NCI-H2029 treated with DMSO at 0.1 percent for 48 hours (cell line): Measurements from ENCODE around the gene GUCY1A2.

Source experiments
- DNase-seq: peaks from one replicate; lab custom pipeline; 2025; lab: John Stamatoyannopoulos, UW

The GUCY1A2 gene

GRCh38 chr11:106998116-106998915 is 20.0 kb downstream of the GUCY1A2 start:
- DNase-seq, result no peak

- no peak for DNase-seq
Observed at GRCh38 chr11:106997227-106997626, 21.0 kb downstream of the GUCY1A2 start.

DNA sequence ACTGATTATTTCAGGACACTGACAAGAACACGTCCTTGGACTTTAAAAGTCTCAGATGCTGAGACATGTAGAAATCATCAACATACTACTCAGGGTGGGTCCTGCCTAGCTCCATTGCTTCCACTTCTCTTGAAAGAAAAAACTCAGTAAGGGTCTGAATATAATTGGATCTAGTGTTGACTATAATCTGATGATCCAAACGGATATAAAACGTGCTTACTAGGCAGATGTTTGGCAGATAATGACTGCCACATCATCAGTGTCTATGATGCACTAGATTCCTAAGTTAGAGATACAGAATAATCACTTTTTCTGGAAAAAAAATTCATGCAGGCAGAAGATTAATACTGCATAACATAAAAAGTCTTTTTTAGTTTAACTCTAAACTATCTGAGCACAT is 21.6 kb downstream of the GUCY1A2 start:
- no peak for DNase-seq

DNA sequence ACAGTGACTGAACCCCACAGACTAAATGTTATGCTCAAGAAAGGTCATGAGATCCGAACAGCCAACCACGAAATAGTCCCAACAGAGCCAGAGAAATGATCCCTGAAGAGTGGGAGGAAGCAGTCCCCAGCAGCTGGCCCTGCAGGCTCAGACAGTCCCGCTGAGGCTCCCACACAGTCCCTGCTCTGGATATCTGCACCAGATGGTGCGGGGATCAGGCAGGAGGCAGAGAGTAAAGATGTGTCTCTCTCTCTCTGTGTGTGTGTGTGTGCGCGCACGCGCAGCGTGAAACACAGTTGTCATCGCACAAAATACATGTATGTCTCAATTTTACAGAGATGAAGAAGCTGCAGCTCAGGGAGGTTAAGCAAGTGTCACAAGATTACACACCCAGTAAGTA is 27.9 kb downstream of the GUCY1A2 start:
- no peak for DNase-seq

DNA sequence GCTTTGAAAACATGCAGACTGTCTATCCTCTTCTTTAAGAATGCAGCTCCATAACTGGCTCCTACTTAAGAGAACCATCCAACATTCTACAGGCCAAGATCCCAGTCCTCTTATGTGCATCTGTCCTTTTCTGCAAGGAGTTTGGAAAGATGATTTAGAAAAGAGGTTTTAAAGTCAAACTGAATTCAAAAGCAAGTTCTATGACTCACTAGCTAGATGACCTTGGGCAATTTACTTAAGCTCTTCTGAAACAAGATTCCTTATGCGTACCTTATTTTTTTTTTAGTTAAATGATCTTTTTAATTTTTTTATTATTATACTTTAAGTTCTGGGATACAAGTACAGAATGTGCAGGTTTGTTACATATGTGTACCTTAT is 29.2 kb downstream of the GUCY1A2 start:
- DNase-seq, result no peak

GRCh38 chr11:106988151-106989077 is 29.9 kb downstream of the GUCY1A2 start:
- DNase-seq, result no peak

- DNase-seq, result no peak
Observed at GRCh38 chr11:106986673-106987072, 31.6 kb downstream of the GUCY1A2 start.

DNA sequence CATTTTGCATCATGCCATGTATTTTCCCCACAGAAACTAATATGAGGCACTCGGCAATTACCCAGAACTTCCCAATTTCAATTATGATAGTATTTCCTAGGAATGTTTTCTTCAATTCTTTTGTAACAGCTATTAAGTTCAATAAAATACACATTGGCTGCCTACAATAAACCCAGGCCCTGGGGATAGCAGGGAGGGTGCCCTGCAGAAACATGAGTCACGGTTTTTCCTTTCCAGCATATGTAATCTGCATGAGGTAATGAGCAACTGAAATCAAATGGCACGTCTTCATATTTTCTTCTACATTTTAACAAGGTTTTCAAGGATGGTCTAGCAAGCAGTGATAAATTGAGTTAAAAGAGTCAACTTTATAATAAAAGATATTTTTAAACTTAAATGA is 32.0 kb downstream of the GUCY1A2 start:
- no peak for DNase-seq

DNA sequence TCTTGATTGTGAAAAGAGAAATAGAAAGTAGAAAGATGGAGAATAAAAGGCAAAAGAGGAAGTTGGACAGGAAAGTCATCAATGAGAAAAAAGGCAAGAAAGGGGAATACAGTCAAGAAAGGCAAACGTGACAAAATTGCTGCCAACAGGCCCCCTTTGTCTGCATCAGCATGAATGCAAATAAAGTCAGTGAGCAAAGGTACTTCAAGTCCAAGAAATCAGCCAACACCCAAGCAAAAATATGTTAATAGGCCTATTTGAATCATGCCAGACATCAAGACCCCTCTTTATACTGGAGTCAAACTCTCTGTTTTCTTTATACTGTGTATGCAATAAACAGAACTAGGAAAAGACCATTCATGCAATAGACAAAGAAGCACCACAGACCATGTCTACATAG is 34.3 kb downstream of the GUCY1A2 start:
- DNase-seq, result no peak

GRCh38 chr11:106983261-106983660 is 35.0 kb downstream of the GUCY1A2 start:
- no peak for DNase-seq

GRCh38 chr11:106974831-106975230 is 43.4 kb downstream of the GUCY1A2 start:
- DNase-seq, result no peak

DNA sequence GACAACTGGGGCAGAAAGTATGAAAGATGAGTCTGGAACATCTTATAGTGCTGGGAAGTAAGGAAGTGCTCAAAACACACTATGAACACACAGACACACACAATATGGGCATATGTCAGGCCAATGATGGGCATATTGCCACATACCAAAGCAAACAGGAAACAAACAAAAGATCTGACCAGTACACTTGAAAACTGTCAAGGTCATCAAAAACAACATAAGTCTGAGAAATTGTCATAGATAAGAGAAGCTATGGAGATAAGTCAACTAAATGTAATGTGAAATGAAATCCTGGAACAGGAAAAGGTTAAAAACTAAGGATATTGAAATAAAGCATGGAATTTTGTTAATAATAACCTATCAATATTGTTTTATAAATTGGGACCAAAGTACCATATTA is 46.4 kb downstream of the GUCY1A2 start:
- DNase-seq, result no peak

DNA sequence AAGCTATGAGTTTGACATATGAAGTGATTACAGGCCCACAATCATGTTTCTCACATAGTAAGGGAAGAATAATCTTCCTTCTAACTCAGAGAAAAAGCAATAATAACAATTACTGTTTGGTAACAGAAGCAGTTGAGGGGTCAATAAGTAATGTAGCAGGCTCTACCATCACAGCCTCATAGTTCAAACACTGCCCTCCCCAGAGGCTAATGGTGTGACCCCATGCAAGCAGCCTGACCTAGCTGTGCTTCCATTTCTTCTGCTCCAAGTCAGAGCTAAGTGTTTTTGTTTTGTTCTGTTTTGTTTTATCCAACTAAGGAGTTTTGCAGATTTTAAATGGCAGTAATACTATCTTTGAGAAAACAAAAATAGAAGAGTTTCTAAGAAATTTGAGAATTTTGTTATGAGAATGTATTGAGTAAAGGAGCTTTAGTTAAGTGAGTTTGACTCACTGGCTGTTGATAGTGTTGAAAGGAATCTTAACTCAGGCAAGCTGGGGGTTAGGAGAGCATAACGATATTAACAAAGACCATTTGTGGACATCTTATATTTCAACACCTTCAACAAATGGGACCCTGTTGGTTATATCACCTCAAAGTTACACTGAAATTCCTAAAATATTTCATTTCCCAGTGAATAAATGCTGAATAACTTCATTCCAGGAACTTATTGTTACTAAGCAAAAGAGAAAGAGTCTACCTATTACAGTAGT is 48.5 kb downstream of the GUCY1A2 start:
- no peak for DNase-seq

GRCh38 chr11:106962995-106963394 is 55.3 kb downstream of the GUCY1A2 start:
- DNase-seq, result no peak

GRCh38 chr11:106961518-106961917 is 56.8 kb downstream of the GUCY1A2 start:
- no peak for DNase-seq

DNA sequence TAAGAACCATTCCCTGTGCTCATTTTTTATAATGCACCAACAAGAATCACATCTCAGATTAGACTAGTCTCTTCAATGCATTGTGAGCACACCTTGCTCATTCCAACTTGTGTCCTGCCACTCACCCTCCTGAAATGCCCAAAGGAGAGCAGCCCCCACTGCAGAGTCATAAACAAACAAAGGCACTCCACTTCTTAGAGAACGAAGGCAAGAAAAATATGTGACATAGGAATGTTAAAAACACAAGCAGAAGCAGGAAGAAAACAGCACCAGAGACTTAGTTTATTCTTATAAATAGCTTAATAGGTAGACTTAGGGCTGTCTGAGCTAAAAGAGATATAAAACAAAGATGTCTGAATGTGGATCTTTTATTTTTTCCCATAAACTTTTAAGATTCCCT is 57.2 kb downstream of the GUCY1A2 start:
- no peak for DNase-seq

DNA sequence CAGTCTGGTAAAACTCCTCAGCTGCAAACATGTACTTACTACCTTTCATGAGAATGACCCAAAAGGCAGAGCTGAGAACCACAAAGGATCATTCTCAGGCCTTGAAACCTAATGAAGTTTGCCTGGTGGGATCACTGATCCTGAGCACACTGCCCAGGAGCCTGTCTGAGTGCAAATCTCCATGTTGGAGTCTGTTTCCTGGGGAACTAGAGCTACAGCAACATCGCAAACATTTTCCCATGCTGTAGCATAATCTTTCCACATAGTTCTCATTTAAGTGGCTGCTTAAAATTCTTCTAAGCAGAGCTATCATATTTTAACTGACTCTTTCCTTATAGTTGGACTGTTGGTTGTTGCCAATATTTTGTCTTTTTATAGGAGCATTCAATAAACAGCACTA is 58.5 kb downstream of the GUCY1A2 start:
- DNase-seq, result no peak

DNA sequence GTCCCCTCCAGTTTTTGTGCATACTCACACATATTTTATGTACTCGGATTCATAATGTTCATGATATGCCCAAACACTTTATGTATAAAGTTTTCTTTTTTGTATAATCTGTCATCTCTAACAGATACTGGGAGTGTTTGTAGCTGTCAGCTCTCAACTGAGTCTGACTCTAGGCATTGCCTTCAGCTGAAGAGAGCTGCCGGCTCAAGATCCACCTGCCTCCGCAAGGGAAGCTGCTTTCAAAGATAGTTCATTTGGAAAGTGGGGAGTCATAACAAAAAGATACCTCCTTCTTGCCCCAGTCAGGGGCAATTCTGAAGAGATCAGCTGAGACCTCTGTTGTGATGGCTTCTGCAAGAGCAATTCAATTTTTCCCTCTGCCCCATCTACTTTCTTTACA is 58.9 kb downstream of the GUCY1A2 start:
- DNase-seq, result no peak

GRCh38 chr11:106958517-106959248 is 59.6 kb downstream of the GUCY1A2 start:
- no peak for DNase-seq

- DNase-seq, result no peak
Observed at GRCh38 chr11:106957030-106957482, 61.2 kb downstream of the GUCY1A2 start.

GRCh38 chr11:106950067-106950491 is 68.2 kb downstream of the GUCY1A2 start:
- peak; percentile 82 for DNase-seq

DNA sequence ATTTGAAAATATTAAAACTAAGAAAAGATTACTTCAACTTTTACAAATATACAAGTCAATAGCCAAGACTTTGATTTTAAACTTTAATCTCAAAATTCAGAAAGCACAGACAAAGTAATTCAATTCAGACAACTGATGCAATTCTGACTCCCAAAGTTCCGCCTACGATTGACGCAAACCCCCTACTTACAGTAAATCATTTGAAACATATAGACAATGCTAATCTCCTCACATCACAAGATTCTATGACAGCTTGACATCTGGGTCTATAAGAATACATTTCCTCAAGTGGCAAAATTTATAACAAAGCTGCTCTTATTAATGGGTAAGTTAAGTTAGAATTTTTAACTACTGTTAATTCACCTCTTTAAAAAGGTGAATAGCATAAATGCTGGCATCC is 75.2 kb downstream of the GUCY1A2 start:
- no peak for DNase-seq
